Measurements from ENCODE around the gene COL27A1.

DNA sequence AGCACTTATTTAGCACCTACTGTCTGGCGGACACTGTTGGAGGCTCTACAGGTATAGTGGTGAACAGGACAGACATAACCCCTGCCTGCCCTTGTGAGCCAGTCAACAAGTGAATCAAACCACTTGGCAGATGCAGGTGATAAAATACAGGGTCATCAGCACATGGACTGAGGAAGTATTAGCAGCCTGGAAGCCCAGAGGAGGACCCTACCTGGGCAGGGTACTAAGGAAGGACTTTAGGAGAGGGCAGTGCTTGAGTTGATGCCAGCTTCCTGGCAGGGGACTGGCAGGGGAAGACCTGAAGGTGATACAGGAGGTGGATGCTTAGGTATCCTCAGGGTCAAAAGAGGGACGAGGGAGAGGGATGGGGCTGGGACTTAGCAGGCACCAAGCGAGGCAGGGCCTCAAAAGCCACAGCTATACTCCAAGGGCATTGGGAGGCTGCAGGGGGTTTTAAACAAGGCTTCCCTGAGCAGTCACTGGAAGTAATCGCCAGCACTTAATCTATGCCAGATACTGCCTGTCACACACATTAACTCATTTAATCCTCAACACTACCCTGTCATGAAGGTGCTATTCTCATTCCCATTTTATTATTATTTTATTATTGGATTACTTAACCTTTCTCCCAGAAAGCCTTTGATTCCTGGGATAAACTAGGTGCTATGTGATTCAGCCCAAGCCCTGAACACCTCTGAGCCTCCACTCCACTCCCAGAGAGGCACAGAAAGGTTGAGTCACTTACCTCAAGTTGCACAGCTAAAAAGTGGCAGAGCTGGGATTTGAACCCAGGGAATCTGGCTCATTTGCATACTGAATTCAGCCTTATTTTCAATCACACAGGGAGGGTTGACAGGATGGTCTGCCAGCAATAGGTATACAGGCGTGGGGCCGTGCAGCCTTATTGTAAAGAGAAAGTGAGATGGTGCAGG is 103.8 kb downstream of the COL27A1 start:
- TF ChIP-seq, protein P1, sequence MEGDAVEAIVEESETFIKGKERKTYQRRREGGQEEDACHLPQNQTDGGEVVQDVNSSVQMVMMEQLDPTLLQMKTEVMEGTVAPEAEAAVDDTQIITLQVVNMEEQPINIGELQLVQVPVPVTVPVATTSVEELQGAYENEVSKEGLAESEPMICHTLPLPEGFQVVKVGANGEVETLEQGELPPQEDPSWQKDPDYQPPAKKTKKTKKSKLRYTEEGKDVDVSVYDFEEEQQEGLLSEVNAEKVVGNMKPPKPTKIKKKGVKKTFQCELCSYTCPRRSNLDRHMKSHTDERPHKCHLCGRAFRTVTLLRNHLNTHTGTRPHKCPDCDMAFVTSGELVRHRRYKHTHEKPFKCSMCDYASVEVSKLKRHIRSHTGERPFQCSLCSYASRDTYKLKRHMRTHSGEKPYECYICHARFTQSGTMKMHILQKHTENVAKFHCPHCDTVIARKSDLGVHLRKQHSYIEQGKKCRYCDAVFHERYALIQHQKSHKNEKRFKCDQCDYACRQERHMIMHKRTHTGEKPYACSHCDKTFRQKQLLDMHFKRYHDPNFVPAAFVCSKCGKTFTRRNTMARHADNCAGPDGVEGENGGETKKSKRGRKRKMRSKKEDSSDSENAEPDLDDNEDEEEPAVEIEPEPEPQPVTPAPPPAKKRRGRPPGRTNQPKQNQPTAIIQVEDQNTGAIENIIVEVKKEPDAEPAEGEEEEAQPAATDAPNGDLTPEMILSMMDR (IDR thresholded peaks at IDR 0.05; ENCODE audit: extremely low read depth in 1 of 2, insufficient read depth in 1 of 2, low read depth in 1 of 2, low read length in 2 of 2), result no peak
- TF ChIP-seq POLR2AphosphoS5 (IDR thresholded peaks at IDR 0.05; ENCODE audit: insufficient read depth, low read depth, low read length), result no peak

Measured in endothelial cell of umbilical vein (primary cell).